Neutrophil (primary cell): ENCODE results near the gene DACH1.

Experiments
- H3K27ac ChIP-seq: fragments of 200-600 bp; sonication (generic); 2 replicates; pipeline ENCODE4 v1.5.1; 2016; ENCODE audit warnings: mild to moderate bottlenecking, moderate library complexity
- H3K27me3 ChIP-seq: fragments of 200-600 bp; sonication (generic); 2 replicates; pipeline ENCODE4 v1.6.0; 2016; ENCODE audit warnings: mild to moderate bottlenecking
- H3K36me3 ChIP-seq: fragments of 200-600 bp; sonication (generic); 2 replicates; pipeline ENCODE4 v1.5.1; 2017
- H3K4me1 ChIP-seq, 2 experiments: fragments of 200-600 bp in 1 of 2; sonication (generic) in 1 of 2; 1 replicate in 1 of 2; 2 replicates in 1 of 2; pipeline versions ENCODE4 v1.5.1 to v1.6.1; 2013 to 2016; ENCODE audit warnings: low read depth in 1 of 2, low read length in 1 of 2, mild to moderate bottlenecking in 1 of 2, moderate library complexity in 1 of 2; ENCODE audit not compliant: control insufficient read depth in 1 of 2, insufficient read depth in 1 of 2
- H3K4me3 ChIP-seq, 2 experiments: fragments of 200-600 bp in 1 of 2; sonication (generic) in 1 of 2; 1 replicate in 1 of 2; 2 replicates in 1 of 2; pipeline ENCODE4 v1.5.1; 2013 to 2016; ENCODE audit warnings: low read depth in 1 of 2, low read length in 1 of 2, mild to moderate bottlenecking in 1 of 2, moderate library complexity in 1 of 2
- H3K9me3 ChIP-seq: fragments of 200-600 bp; sonication (generic); 2 replicates; pipeline ENCODE4 v1.5.1; 2016
- TF ChIP-seq, protein P1 (sequence below): fragments of 200-600 bp; sonication (generic); IDR thresholded peaks from 2 replicates; pipeline ENCODE4 v1.5.1; 2016; ENCODE audit warnings: antibody characterized with exemption

The DACH1 gene

DNA sequence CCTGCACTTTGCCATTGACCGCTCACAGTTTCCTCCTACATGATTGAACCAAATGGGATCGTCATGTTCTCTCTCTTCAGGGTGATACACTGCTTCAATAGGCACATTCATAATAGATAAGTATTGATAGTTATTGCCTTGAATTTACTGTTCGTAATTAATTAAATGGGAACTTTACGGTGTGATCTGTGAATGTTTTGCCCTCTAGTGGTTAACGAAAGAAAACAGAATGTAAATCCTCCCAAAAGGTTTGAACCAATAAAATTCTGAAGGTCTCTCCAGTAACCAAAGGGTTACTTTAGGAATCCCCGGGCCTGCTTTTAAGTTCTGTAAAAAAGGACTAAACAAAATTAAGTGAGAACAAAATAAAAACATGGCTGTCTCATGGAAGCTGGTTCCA lies 389.3 kb downstream of the DACH1 start:
- TF ChIP-seq, protein P1, sequence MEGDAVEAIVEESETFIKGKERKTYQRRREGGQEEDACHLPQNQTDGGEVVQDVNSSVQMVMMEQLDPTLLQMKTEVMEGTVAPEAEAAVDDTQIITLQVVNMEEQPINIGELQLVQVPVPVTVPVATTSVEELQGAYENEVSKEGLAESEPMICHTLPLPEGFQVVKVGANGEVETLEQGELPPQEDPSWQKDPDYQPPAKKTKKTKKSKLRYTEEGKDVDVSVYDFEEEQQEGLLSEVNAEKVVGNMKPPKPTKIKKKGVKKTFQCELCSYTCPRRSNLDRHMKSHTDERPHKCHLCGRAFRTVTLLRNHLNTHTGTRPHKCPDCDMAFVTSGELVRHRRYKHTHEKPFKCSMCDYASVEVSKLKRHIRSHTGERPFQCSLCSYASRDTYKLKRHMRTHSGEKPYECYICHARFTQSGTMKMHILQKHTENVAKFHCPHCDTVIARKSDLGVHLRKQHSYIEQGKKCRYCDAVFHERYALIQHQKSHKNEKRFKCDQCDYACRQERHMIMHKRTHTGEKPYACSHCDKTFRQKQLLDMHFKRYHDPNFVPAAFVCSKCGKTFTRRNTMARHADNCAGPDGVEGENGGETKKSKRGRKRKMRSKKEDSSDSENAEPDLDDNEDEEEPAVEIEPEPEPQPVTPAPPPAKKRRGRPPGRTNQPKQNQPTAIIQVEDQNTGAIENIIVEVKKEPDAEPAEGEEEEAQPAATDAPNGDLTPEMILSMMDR, result no peak
- no peaks in the 10 kb centered on the region for H3K27me3 ChIP-seq
- no peak overlapping the region for H3K27ac ChIP-seq
- no peaks in the 10 kb centered on the region for H3K9me3 ChIP-seq
- no peaks in the 10 kb centered on the region for H3K4me1 ChIP-seq
- no peak overlapping the region for H3K4me3 ChIP-seq
- H3K36me3 ChIP-seq, result peaks cover 23% of the 10 kb centered on the region

DNA sequence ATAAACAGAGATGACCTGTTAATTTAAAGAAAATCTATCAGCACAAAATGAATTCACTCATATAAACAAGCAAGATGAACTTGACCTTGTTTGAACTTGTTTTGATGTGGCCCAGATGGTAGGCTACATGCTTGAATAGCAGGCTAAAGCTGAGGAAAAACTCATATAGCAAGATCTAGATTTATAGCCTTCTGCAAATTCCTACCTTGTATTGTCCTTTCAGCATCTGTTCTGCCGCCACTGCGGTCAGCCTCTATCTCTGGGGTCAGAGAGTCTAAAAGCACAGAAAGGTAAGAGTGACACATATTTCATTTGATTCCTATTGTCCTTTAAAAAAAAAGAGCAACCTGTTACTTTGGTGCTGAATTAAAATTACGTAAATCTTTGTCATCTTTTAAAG lies 392.1 kb downstream of the DACH1 start:
- TF ChIP-seq, protein P1, result no peak
- no peaks in the 10 kb centered on the region for H3K27me3 ChIP-seq
- H3K4me3 ChIP-seq, result no peak overlapping the region
- no peak overlapping the region for H3K27ac ChIP-seq
- no peaks in the 10 kb centered on the region for H3K9me3 ChIP-seq
- no peaks in the 10 kb centered on the region for H3K4me1 ChIP-seq
- H3K36me3 ChIP-seq, result peaks cover 40% of the 10 kb centered on the region

DNA sequence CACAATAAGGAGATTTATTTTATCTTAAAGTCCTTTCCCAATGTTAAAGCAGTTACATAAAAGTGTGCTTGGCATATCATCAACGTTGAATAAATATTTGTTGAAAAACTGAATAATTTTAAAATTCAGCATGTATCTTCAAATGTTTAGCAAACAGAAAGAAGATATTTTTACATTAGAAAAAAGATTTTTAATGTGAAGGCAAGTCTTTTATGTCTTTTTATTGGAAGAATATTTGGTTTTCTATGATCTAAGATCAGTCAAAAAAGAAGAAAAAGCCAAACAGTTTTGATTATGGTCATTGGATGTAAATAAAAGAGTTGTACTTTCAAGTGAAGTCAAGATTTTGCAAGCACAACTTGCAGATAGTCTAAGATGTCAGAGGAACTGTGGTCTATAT lies 397.4 kb downstream of the DACH1 start:
- TF ChIP-seq, protein P1, result no peak
- H3K4me1 ChIP-seq, result no peaks in the 10 kb centered on the region
- H3K9me3 ChIP-seq, result no peaks in the 10 kb centered on the region
- H3K27me3 ChIP-seq, result no peaks in the 10 kb centered on the region
- no peak overlapping the region for H3K27ac ChIP-seq
- no peak overlapping the region for H3K4me3 ChIP-seq
- peaks cover 25% of the 10 kb centered on the region for H3K36me3 ChIP-seq

DNA sequence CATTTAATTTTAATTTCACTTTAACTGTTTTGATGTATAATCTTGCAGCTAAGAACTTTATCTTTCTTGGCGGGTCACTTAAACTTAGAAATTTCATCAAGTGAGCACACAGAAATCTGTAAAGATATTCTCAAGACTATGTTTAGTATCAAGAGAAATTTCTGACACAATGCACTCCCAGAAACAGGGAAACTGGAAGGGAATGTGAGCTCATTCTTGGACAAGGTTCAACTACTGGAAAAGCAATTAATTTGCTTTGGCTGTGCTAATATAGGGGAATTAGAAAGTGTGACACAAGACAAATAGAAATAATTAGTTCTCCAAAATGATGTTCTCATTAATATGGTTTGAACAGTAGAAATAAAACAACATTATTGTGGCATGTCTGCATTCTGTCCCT lies 402.3 kb downstream of the DACH1 start:
- H3K9me3 ChIP-seq, result no peaks in the 10 kb centered on the region
- no peaks in the 10 kb centered on the region for H3K27me3 ChIP-seq
- no peaks in the 10 kb centered on the region for H3K4me1 ChIP-seq
- no peak overlapping the region for H3K4me3 ChIP-seq
- no peak overlapping the region for H3K27ac ChIP-seq
- no peaks in the 10 kb centered on the region for H3K36me3 ChIP-seq
- TF ChIP-seq, protein P1, result no peak

DNA sequence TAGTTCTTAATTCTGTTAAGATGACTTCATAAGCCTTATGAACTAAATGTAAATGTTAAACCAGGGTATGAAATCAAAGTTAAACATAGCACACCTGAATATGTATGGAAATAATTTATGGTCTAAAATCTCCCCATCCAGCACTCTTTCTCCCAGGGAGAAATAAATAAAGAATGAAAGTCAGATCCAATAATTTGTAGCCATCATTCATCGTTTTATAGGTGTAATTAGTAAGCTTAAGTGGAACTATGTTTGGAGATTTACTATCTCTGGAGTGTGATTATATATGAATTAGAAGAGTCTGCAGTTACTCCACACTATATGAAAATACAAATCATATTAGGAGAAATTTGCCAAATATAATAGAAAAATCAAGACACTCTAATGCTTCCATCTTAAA lies 405.1 kb downstream of the DACH1 start:
- Histone ChIP-seq H3K36me3 (no peaks in the 10 kb centered on the region), H3K9me3 (no peaks in the 10 kb centered on the region), H3K27me3 (no peaks in the 10 kb centered on the region), H3K4me3 (no peak overlapping the region), H3K27ac (no peak overlapping the region), H3K4me1 (no peaks in the 10 kb centered on the region)
- TF ChIP-seq, protein P1, result no peak

DNA sequence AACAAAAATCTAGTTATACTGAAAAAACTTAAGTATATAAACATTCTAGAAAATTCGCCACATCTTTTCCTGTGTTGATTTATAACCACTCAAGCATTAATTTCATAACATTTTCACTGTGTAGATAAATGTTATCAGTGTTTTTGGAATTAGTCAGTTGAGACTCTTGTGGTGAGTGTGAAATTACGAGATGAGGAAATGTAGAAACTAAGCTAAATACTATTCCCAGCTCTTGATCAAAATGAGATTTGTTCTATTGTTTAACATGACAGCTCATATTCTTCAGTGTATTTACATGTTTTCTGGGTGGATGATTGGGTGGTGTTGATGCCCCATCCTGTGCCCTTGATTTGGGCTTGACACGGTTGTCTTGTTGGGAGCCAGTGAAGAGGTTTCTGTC lies 406.8 kb downstream of the DACH1 start:
- TF ChIP-seq, protein P1, result no peak
- H3K4me3 ChIP-seq, result no peak overlapping the region
- H3K9me3 ChIP-seq, result no peaks in the 10 kb centered on the region
- no peaks in the 10 kb centered on the region for H3K27me3 ChIP-seq
- no peaks in the 10 kb centered on the region for H3K36me3 ChIP-seq
- no peak overlapping the region for H3K27ac ChIP-seq
- no peaks in the 10 kb centered on the region for H3K4me1 ChIP-seq
